Neutrophil (primary cell): ENCODE measurements around the gene IFRD1.

Experiments
- H3K27ac ChIP-seq: fragments of 200-600 bp; sonication (generic); 2 replicates; pipeline ENCODE4 v1.5.1; 2016; ENCODE audit warnings: mild to moderate bottlenecking, moderate library complexity
- H3K27me3 ChIP-seq: fragments of 200-600 bp; sonication (generic); 2 replicates; pipeline ENCODE4 v1.6.0; 2016; ENCODE audit warnings: mild to moderate bottlenecking
- H3K36me3 ChIP-seq: fragments of 200-600 bp; sonication (generic); 2 replicates; pipeline ENCODE4 v1.5.1; 2017
- H3K4me1 ChIP-seq, 2 experiments: fragments of 200-600 bp in 1 of 2; sonication (generic) in 1 of 2; 1 replicate in 1 of 2; 2 replicates in 1 of 2; pipeline versions ENCODE4 v1.5.1 to v1.6.1; 2013 to 2016; ENCODE audit warnings: low read depth in 1 of 2, low read length in 1 of 2, mild to moderate bottlenecking in 1 of 2, moderate library complexity in 1 of 2; ENCODE audit not compliant: control insufficient read depth in 1 of 2, insufficient read depth in 1 of 2
- H3K4me3 ChIP-seq, 2 experiments: fragments of 200-600 bp in 1 of 2; sonication (generic) in 1 of 2; 1 replicate in 1 of 2; 2 replicates in 1 of 2; pipeline ENCODE4 v1.5.1; 2013 to 2016; ENCODE audit warnings: low read depth in 1 of 2, low read length in 1 of 2, mild to moderate bottlenecking in 1 of 2, moderate library complexity in 1 of 2
- H3K9me3 ChIP-seq: fragments of 200-600 bp; sonication (generic); 2 replicates; pipeline ENCODE4 v1.5.1; 2016
- TF ChIP-seq, protein P1 (sequence below): fragments of 200-600 bp; sonication (generic); IDR thresholded peaks from 2 replicates; pipeline ENCODE4 v1.5.1; 2016; ENCODE audit warnings: antibody characterized with exemption

Gene IFRD1

DNA sequence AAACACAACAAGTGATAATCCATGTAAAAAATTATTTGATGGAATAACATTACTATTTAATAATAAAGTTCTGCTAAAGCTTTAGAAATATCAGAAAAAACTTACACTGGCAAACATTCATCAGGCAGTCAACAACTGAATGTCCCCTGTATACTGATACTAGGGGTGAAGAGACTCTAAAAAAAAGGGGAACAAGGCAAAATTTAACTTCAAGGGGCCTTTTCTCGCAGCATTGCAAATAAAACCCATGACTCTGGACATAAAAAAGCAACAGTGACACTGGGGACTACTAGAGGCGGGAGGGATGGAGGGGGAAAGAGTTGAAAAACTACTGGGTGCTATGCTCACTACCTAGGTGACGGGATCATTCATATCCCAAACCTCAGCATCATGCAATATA is 5.8 kb upstream of the IFRD1 start:
- Histone ChIP-seq H3K27ac (peak overlapping the region; percentile 93), H3K27me3 (no peaks in the 10 kb centered on the region), H3K9me3 (no peaks in the 10 kb centered on the region), H3K4me3 (peak overlapping the region; percentile 37 to 94), H3K4me1 (peaks cover 70 to 73% of the 10 kb centered on the region in 2 experiments), H3K36me3 (no peaks in the 10 kb centered on the region)
- TF ChIP-seq, protein P1, sequence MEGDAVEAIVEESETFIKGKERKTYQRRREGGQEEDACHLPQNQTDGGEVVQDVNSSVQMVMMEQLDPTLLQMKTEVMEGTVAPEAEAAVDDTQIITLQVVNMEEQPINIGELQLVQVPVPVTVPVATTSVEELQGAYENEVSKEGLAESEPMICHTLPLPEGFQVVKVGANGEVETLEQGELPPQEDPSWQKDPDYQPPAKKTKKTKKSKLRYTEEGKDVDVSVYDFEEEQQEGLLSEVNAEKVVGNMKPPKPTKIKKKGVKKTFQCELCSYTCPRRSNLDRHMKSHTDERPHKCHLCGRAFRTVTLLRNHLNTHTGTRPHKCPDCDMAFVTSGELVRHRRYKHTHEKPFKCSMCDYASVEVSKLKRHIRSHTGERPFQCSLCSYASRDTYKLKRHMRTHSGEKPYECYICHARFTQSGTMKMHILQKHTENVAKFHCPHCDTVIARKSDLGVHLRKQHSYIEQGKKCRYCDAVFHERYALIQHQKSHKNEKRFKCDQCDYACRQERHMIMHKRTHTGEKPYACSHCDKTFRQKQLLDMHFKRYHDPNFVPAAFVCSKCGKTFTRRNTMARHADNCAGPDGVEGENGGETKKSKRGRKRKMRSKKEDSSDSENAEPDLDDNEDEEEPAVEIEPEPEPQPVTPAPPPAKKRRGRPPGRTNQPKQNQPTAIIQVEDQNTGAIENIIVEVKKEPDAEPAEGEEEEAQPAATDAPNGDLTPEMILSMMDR, result no peak

DNA sequence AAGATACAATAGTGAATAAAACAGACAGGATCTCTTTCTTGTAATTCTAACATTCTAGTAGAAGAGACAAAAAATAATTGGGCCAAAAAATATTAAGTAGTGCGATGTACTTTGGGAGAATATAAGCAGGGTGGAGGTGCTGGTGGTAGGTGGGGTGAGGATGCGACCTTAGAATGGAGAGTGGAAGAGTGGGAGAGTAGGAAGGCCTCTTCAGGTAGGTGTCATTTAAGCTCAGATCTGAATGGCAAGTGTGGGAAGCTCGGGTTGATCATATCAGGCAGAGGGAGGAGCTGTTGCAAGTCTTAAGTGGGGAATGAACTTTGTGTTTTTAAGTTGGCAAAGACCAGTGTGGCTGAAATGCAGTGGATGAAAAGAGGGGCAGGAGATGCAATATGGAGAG is 3.8 kb upstream of the IFRD1 start:
- TF ChIP-seq, protein P1, result no peak
- Histone ChIP-seq H3K27ac (peak overlapping the region; percentile 93), H3K9me3 (no peaks in the 10 kb centered on the region), H3K27me3 (no peaks in the 10 kb centered on the region), H3K36me3 (no peaks in the 10 kb centered on the region), H3K4me3 (peak overlapping the region; percentile 37 to 94), H3K4me1 (peaks cover 77 to 80% of the 10 kb centered on the region in 2 experiments)

GRCh38 chr7:112447406-112447805 is 2.9 kb upstream of the IFRD1 start:
- Histone ChIP-seq H3K36me3 (no peaks in the 10 kb centered on the region), H3K9me3 (no peaks in the 10 kb centered on the region), H3K27ac (peak overlapping the region; percentile 93), H3K27me3 (no peaks in the 10 kb centered on the region), H3K4me3 (peak overlapping the region in 1 of 2 experiments; percentile 94), H3K4me1 (peaks cover 76 to 81% of the 10 kb centered on the region in 2 experiments)
- TF ChIP-seq, protein P1, result no peak

DNA sequence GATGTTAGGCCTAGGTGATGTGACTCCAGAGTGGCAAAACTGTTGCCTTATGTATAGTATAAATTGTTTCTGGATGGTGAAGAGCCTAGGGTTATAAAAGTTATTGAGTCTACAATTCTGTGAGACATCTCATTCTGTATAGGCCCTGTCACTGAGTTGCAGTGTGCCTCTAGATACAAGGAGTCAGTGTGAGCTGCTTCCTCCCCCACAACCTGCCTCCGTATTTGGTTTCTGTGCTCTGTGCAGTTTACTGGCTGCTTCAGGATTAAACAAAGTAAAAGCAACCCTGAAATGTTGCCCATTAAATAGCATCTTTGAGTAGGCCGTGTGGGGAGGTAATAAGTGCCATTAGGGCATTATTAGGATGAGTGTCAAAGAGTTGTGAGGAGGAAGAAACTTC is 1.9 kb upstream of the IFRD1 start:
- Histone ChIP-seq H3K4me3 (peak overlapping the region; percentile 94 to 96), H3K27me3 (no peaks in the 10 kb centered on the region), H3K4me1 (peaks cover 79 to 87% of the 10 kb centered on the region in 2 experiments), H3K27ac (peak overlapping the region; percentile 93), H3K36me3 (no peaks in the 10 kb centered on the region), H3K9me3 (no peaks in the 10 kb centered on the region)
- TF ChIP-seq, protein P1, result no peak

- H3K27me3 ChIP-seq, result no peaks in the 10 kb centered on the region
- H3K4me1 ChIP-seq, result peaks cover 79 to 87% of the 10 kb centered on the region in 2 experiments
- H3K4me3 ChIP-seq, result peak overlapping the region; percentile 94 to 96
- no peaks in the 10 kb centered on the region for H3K9me3 ChIP-seq
- TF ChIP-seq, protein P1, result no peak
- H3K36me3 ChIP-seq, result peaks cover under 1% of the 10 kb centered on the region
- peak overlapping the region; percentile 93 for H3K27ac ChIP-seq
These were observed 1.4 kb upstream of the IFRD1 start for GRCh38 chr7:112448891-112449290.

GRCh38 chr7:112449353-112449752 is 907 bp upstream of the IFRD1 start:
- Histone ChIP-seq H3K4me1 (peaks cover 79 to 87% of the 10 kb centered on the region in 2 experiments), H3K4me3 (peak overlapping the region; percentile 94 to 96), H3K9me3 (no peaks in the 10 kb centered on the region), H3K27me3 (no peaks in the 10 kb centered on the region), H3K27ac (peak overlapping the region; percentile 93), H3K36me3 (peaks cover 5% of the 10 kb centered on the region)
- TF ChIP-seq, protein P1, result no peak
